MCF 10A (cell line): ENCODE results near the gene PTK6. TPM values are rescaled to one million over a fixed set of nuclear protein-coding genes. Genes with fewer than 3 reads are reported as not detected.

Experiments
- BruUV-seq: library from RNA; stranded (reverse); fragments of 400-500 nt; replicated peaks from 2 replicates; lab custom pipeline; 2021; lab: Mats Ljungman, UMichigan
- CTCF ChIA-PET: fragments of 300-600 bp; sonication (Branson Sonifier 250); formaldehyde crosslinking; extraction: SDS; loops from one replicate; lab custom pipeline; 2021; ENCODE audit warnings: antibody characterized with exemption, inconsistent platforms; lab: Yijun Ruan, JAX
- POLR2A ChIA-PET: fragments of 300-600, 350-650 bp; sonication (Branson Sonifier 250); formaldehyde crosslinking; extraction: SDS; loops from one replicate; lab custom pipeline; 2020; ENCODE audit warnings: antibody characterized with exemption, inconsistent platforms; lab: Yijun Ruan, JAX
- DNase-seq: peaks from one replicate; pipeline ENCODE4 v3.0.0-alpha.2; 2018; ENCODE audit not compliant: unreplicated experiment
- H3K27ac Mint-ChIP-seq: one replicate; pipeline ENCODE4 v1.8.0; 2022; ENCODE audit warnings: mild to moderate bottlenecking, low read depth, mixed read lengths; ENCODE audit not compliant: unreplicated experiment
- H3K27me3 Mint-ChIP-seq: one replicate; pipeline ENCODE4 v1.8.0; 2022; ENCODE audit warnings: mixed read lengths; ENCODE audit not compliant: insufficient read depth, unreplicated experiment
- H3K36me3 Mint-ChIP-seq: one replicate; pipeline ENCODE4 v1.8.0; 2022; ENCODE audit warnings: mild to moderate bottlenecking, moderate library complexity, mixed read lengths; ENCODE audit not compliant: insufficient read depth, unreplicated experiment
- H3K4me1 Mint-ChIP-seq: one replicate; pipeline ENCODE4 v1.8.0; 2022; ENCODE audit warnings: mixed read lengths; ENCODE audit not compliant: insufficient read depth, unreplicated experiment
- H3K4me3 Mint-ChIP-seq: one replicate; pipeline ENCODE4 v1.8.0; 2022; ENCODE audit warnings: mild to moderate bottlenecking, moderate library complexity, mixed read lengths; ENCODE audit not compliant: unreplicated experiment
- H3K9me3 Mint-ChIP-seq: one replicate; pipeline ENCODE4 v1.8.0; 2022; ENCODE audit warnings: mixed read lengths; ENCODE audit not compliant: unreplicated experiment
- intact Hi-C: fragments of 100-400 bp; cut with micrococcal nuclease; formaldehyde crosslinking; loops from 2 replicates; pipeline ENCODE4 v1.14.1; 2022
- total RNA-seq: library from RNA; stranded (reverse); gene quantifications from 2 replicates; pipeline ENCODE4 v1.2.3, GENCODE V29; 2022
- TF ChIP-seq, protein P1 (sequence below): fragments of 200-600 bp; IDR thresholded peaks from one replicate; pipeline ENCODE4 v1.8.0; 2022; ENCODE audit warnings: antibody characterized with exemption, mild to moderate bottlenecking; ENCODE audit not compliant: unreplicated experiment

Gene PTK6
- total RNA-seq, 1 experiment from 2014 or later, result 4.4 TPM

DNA sequence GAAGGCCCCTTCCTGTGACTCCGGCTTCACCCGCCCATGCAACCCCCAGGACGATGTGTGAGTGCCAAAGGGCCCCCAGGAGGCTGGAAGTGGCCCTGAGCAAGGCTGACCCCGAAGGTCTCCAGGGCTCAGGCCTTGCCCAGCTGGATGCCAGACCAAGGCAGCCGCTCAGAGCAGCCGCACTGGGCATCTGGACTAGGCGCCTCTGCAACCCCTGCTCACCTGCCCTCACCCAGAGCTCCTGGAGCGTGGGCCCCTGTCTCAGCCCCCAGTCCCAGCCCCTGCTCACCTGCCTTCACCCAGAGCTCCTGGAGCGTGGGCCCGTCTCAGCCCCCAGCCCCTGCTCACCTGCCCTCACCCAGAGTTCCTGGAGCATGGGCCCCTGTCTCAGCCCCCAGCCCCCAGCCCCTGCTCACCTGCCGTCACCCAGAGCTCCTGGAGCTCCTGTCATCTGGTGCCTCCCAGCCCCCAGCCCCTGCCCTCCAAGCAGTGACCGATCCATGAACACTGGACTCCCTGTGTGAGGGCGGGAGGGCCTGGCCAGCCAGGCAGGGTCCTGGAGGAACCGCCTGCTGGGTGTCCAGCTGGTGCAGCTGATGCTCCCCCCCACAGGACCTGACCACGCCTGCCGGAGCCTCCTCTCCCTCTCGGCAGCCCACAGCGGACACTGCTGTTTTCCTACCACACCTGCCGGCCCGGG, 9.2 kb upstream of the PTK6 start:
- POLR2A ChIA-PET, result interaction anchor here (1.4 to 1.5 kb wide), 2 partner anchors 161 to 273 kb away, joined by 3 to 4 read pairs; partner anchors contain the start of genes ARFGAP1, ARFRP1 and ZGPAT
- Mint-ChIP-seq H3K4me1 (peaks cover 21% of the 10 kb centered on the region), H3K27ac (no peak overlapping the region), H3K4me3 (no peak overlapping the region), H3K9me3 (no peaks in the 10 kb centered on the region), H3K36me3 (peaks cover 7% of the 10 kb centered on the region), H3K27me3 (no peaks in the 10 kb centered on the region)
- no TSS peak for BruUV-seq
- CTCF ChIA-PET, result interaction anchor here (0.6 to 2.6 kb wide), 3 partner anchors 9 to 428 kb away, joined by 3 to 9 read pairs (median 5); no protein-coding TSS in a partner anchor
- DNase-seq, result no peak
- TF ChIP-seq, protein P1, sequence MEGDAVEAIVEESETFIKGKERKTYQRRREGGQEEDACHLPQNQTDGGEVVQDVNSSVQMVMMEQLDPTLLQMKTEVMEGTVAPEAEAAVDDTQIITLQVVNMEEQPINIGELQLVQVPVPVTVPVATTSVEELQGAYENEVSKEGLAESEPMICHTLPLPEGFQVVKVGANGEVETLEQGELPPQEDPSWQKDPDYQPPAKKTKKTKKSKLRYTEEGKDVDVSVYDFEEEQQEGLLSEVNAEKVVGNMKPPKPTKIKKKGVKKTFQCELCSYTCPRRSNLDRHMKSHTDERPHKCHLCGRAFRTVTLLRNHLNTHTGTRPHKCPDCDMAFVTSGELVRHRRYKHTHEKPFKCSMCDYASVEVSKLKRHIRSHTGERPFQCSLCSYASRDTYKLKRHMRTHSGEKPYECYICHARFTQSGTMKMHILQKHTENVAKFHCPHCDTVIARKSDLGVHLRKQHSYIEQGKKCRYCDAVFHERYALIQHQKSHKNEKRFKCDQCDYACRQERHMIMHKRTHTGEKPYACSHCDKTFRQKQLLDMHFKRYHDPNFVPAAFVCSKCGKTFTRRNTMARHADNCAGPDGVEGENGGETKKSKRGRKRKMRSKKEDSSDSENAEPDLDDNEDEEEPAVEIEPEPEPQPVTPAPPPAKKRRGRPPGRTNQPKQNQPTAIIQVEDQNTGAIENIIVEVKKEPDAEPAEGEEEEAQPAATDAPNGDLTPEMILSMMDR, result no peak
- intact Hi-C loops, result no loop called here

DNA sequence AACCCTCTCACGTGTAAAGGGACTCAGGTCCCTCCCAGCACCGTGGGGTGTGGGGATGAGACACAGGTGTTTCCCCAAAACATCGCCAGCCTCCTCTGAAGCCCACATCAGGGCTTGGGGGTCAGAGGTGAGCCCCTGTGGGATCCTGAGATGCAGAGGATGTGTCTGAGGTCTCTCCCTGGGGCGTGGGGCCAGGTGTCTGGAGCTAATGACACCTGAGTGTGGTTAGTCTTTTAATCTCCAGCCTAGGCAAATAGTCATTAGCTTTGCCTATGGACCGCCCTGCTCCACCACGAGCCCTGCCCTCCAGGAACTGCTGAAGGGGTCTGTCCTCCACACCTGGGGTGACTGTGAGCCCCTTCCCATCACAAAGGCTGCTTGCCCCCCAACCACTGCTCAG, 8.6 kb upstream of the PTK6 start:
- Mint-ChIP-seq H3K4me3 (no peak overlapping the region), H3K27me3 (no peaks in the 10 kb centered on the region), H3K27ac (no peak overlapping the region), H3K36me3 (peaks cover 7% of the 10 kb centered on the region), H3K4me1 (peaks cover 21% of the 10 kb centered on the region), H3K9me3 (no peaks in the 10 kb centered on the region)
- no peak for DNase-seq
- CTCF ChIA-PET, result interaction anchor here (0.9 to 2.6 kb wide), 2 partner anchors 36 to 429 kb away, joined by 3 to 9 read pairs; no protein-coding TSS in a partner anchor
- intact Hi-C loops, result no loop called here
- BruUV-seq, result no TSS peak
- TF ChIP-seq, protein P1, result no peak
- POLR2A ChIA-PET, result interaction anchor here (0.7 to 2.7 kb wide), 6 partner anchors 10 to 273 kb away, joined by 3 to 12 read pairs (median 4); partner anchors contain the start of genes ARFGAP1, ARFRP1, PPDPF and ZGPAT

DNA sequence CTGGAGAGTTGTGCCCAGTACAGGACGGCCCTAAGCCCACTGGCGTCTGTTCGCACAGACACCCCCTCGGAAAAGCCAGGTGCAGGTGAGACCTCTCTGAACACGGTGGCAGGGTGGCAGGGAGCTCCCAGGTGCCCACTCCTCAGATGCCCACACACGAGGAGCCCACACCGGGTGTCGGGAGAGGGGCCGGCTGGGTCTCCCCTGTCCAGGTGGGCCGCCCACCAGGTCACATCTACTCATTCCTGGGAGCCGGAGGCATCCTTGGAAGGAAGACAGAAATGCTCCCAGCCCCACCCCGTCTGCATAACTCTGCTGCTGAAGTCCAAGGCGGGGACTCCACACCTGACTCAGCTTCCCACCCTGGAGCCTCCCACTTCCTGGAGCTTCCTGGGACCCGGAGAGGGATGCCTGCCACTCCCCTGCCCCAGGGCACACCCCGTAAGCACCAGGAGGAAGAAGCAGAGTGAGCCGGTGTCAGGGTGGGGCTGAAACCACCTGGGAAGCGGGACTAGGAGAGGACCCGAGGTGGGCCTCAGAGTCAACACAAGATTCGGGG, 7.9 kb upstream of the PTK6 start:
- POLR2A ChIA-PET, result interaction anchor here (0.7 to 2.7 kb wide), 10 partner anchors 9 to 320 kb away, joined by 3 to 12 read pairs (median 4); partner anchors contain the start of genes ARFGAP1, ARFRP1, FNDC11 and PPDPF
- H3K4me1 Mint-ChIP-seq, result peaks cover 21% of the 10 kb centered on the region

More for the DNA sequence above, 7.9 kb upstream of the PTK6 start:
- intact Hi-C loops, result no loop called here
- TF ChIP-seq, protein P1, result no peak
- Mint-ChIP-seq H3K9me3 (no peaks in the 10 kb centered on the region), H3K4me3 (no peak overlapping the region), H3K36me3 (peaks cover 7% of the 10 kb centered on the region), H3K27me3 (no peaks in the 10 kb centered on the region), H3K27ac (no peak overlapping the region)
- peak; percentile 82 for DNase-seq
- CTCF ChIA-PET, result interaction anchor here (0.6 to 2.6 kb wide), 5 partner anchors 23 to 576 kb away, joined by 3 to 9 read pairs (median 4); no protein-coding TSS in a partner anchor
- BruUV-seq, result no TSS peak
